GM12872 (cell line): ENCODE results near the gene MUC4.

Source experiments
- CTCF ChIP-seq: IDR thresholded peaks from 3 replicates; pipeline ENCODE4 v1.5.1; 2011; ENCODE audit warnings: low read depth, mild to moderate bottlenecking, low read length, moderate library complexity; ENCODE audit not compliant: insufficient read depth

Gene MUC4

GRCh38 chr3:195704433-195704999 lies 107.2 kb downstream of the MUC4 start:
- no peak for TF ChIP-seq CTCF

GRCh38 chr3:195703776-195704175 lies 108.0 kb downstream of the MUC4 start:
- no peak for TF ChIP-seq CTCF

- TF ChIP-seq CTCF = no peak
These were observed 110.5 kb downstream of the MUC4 start for GRCh38 chr3:195701042-195701915.

- TF ChIP-seq CTCF = no peak
These were observed 111.4 kb downstream of the MUC4 start for GRCh38 chr3:195700319-195700718.

GRCh38 chr3:195699860-195700259 lies 111.9 kb downstream of the MUC4 start:
- no peak for TF ChIP-seq CTCF

GRCh38 chr3:195699388-195699771 lies 112.3 kb downstream of the MUC4 start:
- TF ChIP-seq CTCF = no peak

GRCh38 chr3:195698647-195699387 lies 112.9 kb downstream of the MUC4 start:
- TF ChIP-seq CTCF = no peak
